AG08395 (cell line): ENCODE measurements around the gene PPIL6.
A peak's percentile ranks its signal among the peaks of the same experiment; 100 is the strongest.

Experiments
- DNase-seq: peaks from one replicate; pipeline ENCODE4 v3.0.0; 2012; ENCODE audit warnings: mixed read lengths, low spot score

The PPIL6 gene

GRCh38 chr6:109440331-109441068 lies at the start of gene PPIL6, which contains the start of gene SMPD2:
Gene PPIL6 (minus strand): TSS chr6:109440628. CDS start chr6:109440590, 38 bp downstream.
Gene SMPD2 (plus strand): TSS chr6:109440724. CDS start chr6:109441122, 398 bp downstream.
- peak; percentile 95 for DNase-seq

DNA sequence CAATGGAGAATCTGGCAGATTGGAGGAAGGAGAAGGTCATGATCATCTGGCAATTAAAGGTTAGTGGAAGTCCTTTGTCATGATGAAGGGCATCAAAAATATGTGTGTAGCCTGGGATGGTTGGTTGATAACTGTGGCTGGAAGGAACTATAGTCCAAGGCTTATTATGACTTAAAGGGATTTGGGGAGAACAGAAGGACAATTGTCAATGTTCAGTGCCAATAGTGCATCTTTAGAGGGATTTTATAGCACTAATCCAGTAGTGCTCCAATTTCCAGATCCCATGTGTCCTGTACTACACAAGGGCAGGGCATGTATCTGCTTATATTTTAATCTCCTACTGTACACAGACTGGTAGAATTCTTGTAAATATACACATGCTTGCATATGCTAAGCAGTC lies 47.6 kb upstream of the PPIL6 start:
- DNase-seq = no peak

DNA sequence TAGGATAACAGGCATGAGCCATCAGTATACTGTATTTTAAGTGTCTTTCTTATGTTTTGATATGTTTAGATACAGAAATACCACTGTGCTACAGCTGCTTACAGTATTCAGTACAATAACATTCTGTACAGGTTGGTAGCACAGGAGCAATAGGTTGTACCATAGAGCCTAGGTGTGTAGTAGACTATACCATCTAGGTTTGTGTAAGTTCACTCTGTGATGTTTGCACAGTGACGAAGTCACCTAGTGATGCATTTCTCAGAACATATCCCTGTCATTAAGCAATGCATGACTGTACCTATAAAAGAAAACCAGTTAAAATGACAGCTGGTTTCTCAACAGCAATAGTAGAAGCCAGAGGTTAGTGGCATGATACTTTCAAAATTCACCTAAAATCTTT lies 45.6 kb upstream of the PPIL6 start:
- no peak for DNase-seq

DNA sequence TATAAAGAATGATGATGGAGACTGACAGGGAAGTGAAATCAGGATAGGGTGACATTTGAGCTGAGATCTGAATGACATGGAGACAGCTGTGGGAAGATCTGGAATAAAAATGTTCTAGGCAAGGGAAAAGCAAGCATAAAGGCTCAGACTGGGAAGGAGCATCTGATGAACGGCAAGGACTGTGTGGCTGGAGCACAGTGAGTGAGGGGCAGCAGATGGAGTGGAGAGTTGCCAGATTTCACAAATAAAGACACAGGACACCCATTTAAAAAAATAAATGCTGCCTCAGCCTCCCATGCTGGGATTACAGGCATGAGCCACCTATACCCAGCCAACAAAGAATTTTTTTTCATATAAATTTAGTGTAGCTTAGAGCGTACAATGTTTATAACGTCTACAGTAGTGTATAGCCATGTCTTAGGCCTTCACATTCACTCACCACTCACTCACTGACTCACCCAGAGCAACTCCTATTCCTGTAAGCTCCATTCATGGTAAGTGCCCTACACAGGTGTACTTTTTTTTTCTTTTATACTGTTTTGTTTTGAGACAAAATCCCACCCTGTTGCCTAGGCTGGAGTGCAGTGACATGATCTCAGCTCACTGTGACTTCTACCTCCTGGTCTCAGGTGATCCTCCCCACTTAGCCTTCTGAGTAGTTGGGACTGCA lies 45.0 kb upstream of the PPIL6 start:
- DNase-seq = no peak

DNA sequence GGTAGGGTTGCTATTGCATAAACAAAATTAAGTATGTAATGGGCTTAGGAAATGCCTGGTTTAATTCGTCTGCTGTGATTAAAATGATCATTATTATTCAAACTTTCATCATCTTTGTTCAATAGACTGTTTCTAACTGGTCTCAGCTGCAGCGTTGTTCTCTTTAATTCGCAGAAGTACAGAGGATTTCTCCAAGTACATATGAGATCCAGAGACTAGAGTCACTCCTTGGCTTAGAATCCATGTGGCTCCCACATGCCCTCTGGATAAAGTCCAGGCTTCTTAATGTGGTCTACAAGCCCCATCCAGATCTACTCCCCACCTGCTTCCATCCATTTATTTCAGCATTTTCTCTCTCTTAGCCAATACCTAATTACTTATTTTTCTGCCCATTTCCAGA lies 43.7 kb upstream of the PPIL6 start:
- DNase-seq = no peak

DNA sequence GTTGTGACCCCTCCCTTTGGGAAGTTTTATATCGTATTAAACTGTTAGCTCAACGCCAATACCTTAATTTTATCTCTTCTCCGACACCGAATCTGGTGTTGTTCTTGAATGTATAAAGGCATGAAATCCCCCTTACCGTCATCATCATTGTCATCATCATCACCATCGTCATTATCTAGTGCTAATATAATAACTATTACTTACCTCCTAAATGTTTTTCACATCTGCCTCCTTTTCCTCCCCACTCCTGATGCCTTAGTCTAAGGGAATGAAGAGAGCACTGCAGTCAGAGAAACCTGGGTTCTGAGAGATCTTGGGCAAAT lies 43.3 kb upstream of the PPIL6 start:
- no peak for DNase-seq

GRCh38 chr6:109482905-109483734 lies 42.7 kb upstream of the PPIL6 start, which contains the start of gene ZBTB24:
Gene ZBTB24 (minus strand): TSS chr6:109483219. CDS start chr6:109482026, 1,193 bp downstream.
- DNase-seq = peak; percentile 93

DNA sequence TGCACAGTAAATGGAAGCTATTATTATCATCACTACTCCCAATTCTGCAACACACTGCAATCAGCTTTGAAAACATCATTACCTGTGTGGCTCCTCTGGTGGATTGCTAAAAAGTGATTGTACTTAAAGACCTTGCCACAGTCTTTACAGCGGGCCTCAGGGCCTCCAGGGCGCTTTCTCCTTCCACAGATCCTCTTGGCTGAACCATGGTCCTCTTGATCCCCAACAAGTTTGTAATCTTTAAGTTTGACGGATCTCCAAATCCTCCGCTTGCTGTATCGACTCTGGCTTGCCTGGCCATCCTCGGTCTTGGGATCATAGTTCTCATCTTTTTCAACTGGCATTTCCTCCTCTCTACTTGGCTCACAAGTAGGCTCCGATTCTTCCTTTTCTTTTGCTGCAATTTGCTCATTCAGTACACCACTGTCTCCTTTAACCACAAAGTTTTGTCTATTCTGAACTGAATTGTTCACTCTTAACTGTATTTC lies 40.6 kb upstream of the PPIL6 start:
- no peak for DNase-seq

- DNase-seq = no peak
Measured at GRCh38 chr6:109478841-109479624, 38.6 kb upstream of the PPIL6 start.

DNA sequence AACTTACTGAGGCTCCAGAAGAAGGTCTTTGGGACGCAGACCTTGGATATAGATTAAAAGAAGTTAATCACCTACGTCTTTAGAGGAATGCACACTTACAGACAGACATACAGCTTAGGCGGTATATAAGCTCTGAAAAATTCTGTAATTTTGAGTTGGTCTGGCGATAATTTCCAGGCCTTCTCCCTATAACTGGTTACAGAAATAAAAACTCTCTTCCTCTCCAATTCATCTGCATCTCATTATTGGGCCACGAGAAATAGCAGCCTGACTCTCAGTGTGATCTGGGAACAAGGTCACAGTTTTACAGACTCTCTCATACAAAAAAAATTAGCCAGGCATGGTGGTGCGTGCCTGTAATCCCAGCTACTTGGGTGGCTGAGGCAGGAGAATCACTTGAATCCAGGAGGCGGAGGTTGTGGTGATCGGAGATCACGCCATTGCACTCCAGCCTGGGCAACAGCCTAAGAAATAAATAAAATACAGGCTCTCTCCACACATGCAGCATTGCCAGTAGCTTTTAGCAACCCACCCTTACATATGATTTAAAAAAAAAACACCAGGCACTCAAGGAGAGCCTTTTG lies 37.9 kb upstream of the PPIL6 start:
- no peak for DNase-seq

DNA sequence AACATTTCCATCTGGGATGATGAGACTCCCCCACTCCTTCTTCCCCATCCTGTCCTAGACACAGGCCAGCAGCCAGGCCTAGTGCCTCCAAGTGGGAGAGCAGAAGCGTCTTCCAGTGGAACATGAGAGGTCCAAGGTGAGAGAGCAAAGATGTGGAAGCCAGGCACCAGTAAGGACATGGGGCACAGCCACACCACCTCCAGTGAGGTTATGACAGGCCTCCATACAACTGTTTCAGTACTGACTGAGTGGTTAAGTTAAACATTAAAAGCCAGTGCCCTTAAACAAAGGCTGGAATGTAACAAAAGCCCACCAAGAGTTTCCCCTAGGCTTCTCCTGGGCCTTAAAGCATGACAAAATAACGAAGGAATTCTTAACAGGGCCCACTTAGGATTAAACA lies 37.3 kb upstream of the PPIL6 start:
- no peak for DNase-seq

DNA sequence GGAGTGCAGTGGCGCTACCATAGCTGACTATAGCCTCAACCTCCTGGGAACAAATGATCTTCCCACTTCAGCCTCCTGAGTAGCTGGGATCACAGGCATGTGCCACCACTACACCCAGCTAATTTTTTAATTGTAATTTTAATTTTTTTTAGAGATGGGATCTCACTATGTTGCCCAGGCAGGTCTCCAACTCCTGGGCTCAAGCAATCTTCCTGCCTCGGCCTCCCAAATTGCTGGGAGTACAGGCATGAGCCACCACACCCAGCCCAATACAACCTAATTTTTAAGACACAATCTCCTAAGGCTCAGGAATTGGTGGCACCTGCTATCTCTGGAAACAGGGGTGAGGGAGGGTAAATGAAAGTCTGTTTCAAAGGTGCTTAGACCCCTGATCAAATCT lies 36.8 kb upstream of the PPIL6 start:
- no peak for DNase-seq

GRCh38 chr6:109475625-109476024 lies 35.2 kb upstream of the PPIL6 start:
- DNase-seq = no peak

- no peak for DNase-seq
Measured at GRCh38 chr6:109474995-109475394, 34.6 kb upstream of the PPIL6 start.

GRCh38 chr6:109473120-109473519 lies 32.7 kb upstream of the PPIL6 start:
- no peak for DNase-seq

DNA sequence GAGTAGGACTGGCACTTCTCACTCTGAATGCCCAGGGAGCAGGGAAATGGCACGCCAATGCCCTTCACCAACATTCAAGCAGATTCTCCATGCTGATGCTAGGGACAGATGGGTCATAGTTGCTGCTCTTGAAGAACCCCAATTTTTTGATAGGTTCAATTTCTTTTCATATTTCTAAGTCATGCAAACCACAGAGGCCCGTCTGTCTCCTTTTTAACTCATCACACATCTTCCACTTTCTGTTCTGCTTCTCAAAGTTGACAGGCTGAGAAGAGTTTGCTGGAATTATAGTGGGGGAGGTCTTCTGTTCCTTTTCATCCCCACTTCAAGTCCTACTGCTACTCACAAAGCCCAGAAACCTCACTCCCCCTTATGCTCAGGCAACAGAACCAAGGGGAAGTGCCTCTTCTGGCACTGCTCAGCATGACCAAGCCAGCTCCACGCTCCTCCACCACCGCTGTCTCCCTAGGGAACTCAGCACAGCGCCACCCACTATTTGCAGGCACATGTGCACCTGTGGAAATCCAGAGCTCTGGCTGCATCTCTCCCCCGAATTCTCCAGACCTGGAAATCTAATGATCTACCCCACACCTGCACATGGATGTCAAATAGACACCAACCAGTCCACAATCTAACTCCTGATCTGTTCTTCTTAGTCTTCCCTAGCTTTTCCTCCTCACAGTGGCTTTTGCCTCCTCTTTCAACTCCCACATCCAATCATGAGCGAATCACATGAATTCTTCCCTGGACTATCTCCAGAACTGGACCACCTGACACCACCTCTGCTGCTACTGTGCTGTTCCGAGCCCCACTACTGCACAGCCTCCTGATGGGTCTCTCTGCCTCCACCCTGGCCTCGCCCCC lies 31.9 kb upstream of the PPIL6 start:
- DNase-seq = no peak

- DNase-seq = no peak
Measured at GRCh38 chr6:109471105-109471810, 30.8 kb upstream of the PPIL6 start.

GRCh38 chr6:109469591-109470189 lies 29.3 kb upstream of the PPIL6 start:
- DNase-seq = no peak

DNA sequence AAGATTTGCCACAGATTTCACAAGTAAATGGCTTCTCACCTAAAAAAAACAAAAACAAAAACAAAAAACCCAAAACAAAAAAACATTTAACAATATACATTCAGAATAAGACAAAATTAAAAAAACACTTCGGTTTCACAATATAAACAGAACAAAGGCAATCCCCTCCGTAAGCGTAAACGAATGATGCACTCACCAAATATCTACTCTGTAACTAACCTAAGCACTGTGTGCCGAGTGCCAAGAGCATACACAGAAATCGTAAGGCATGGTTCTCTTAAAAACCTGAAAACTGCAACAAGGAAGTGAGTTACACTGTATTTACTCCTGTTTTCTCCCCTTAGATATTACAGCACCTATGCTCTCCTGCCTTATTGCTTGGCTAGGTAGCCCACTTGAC lies 27.3 kb upstream of the PPIL6 start:
- DNase-seq = no peak
